HG03097 (cell line): ENCODE measurements around the gene PAFAH2.

Experiments used
- ATAC-seq: cut with Tn5 transposase; IDR thresholded peaks from one replicate; pipeline ENCODE4 v1.9.1; 2021; ENCODE audit not compliant: unreplicated experiment, low FRiP score

The PAFAH2 gene

GRCh38 chr1:26015358-26015757, 17.5 kb upstream of the PAFAH2 start:
- ATAC-seq, result no peak

- no peak for ATAC-seq
Measured at GRCh38 chr1:26014179-26014578, 16.3 kb upstream of the PAFAH2 start.

GRCh38 chr1:26012864-26013263, 15.0 kb upstream of the PAFAH2 start:
- no peak for ATAC-seq

GRCh38 chr1:26010825-26011224, 13.0 kb upstream of the PAFAH2 start:
- no peak for ATAC-seq

- no peak for ATAC-seq
Measured at GRCh38 chr1:26009796-26010447, 12.1 kb upstream of the PAFAH2 start.

GRCh38 chr1:26006710-26007109, 8.8 kb upstream of the PAFAH2 start:
- no peak for ATAC-seq

GRCh38 chr1:26005434-26006105, 7.7 kb upstream of the PAFAH2 start:
- no peak for ATAC-seq

- no peak for ATAC-seq
Measured at GRCh38 chr1:26003756-26004155, 5.9 kb upstream of the PAFAH2 start.

GRCh38 chr1:26003262-26003661, 5.4 kb upstream of the PAFAH2 start:
- no peak for ATAC-seq

- ATAC-seq, result no peak
Measured at GRCh38 chr1:25999041-25999800, 1.4 kb upstream of the PAFAH2 start.

GRCh38 chr1:25996966-25997827, 666 bp downstream of the PAFAH2 start:
- ATAC-seq, result no peak

- ATAC-seq, result no peak
Measured at GRCh38 chr1:25994402-25995150, 3.3 kb downstream of the PAFAH2 start.

GRCh38 chr1:25993197-25993951, 4.5 kb downstream of the PAFAH2 start:
- ATAC-seq, result no peak

- ATAC-seq, result no peak
Measured at GRCh38 chr1:25992689-25993171, 5.1 kb downstream of the PAFAH2 start.

GRCh38 chr1:25991937-25992688, 5.8 kb downstream of the PAFAH2 start:
- no peak for ATAC-seq

- no peak for ATAC-seq
Measured at GRCh38 chr1:25990702-25991395, 7.0 kb downstream of the PAFAH2 start.

GRCh38 chr1:25990251-25990650, 7.6 kb downstream of the PAFAH2 start:
- no peak for ATAC-seq
